GM19438 (cell line): ENCODE data around the gene GNB1.

ENCODE experiments used
- ATAC-seq: cut with Tn5 transposase; IDR thresholded peaks from one replicate; pipeline ENCODE4 v1.9.1; 2021; ENCODE audit warnings: low read depth; ENCODE audit not compliant: unreplicated experiment

GNB1 gene

GRCh38 chr1:1832820-1833219 lies 58.1 kb downstream of the GNB1 start:
- no peak for ATAC-seq

GRCh38 chr1:1832166-1832565 lies 58.7 kb downstream of the GNB1 start:
- ATAC-seq: no peak

- ATAC-seq: no peak
These were observed 63.6 kb downstream of the GNB1 start for GRCh38 chr1:1827089-1827848.

GRCh38 chr1:1826356-1827088 lies 64.4 kb downstream of the GNB1 start:
- ATAC-seq: no peak

GRCh38 chr1:1825217-1825616 lies 65.7 kb downstream of the GNB1 start:
- no peak for ATAC-seq

- ATAC-seq: no peak
These were observed 71.1 kb downstream of the GNB1 start for GRCh38 chr1:1819762-1820161.

GRCh38 chr1:1817221-1817620 lies 73.7 kb downstream of the GNB1 start:
- ATAC-seq: no peak

- no peak for ATAC-seq
These were observed 75.1 kb downstream of the GNB1 start for GRCh38 chr1:1815606-1816281.

- ATAC-seq: no peak
These were observed 81.4 kb downstream of the GNB1 start for GRCh38 chr1:1809489-1809888.

- ATAC-seq: no peak
These were observed 82.7 kb downstream of the GNB1 start for GRCh38 chr1:1808206-1808605.

GRCh38 chr1:1806890-1807289 lies 84.0 kb downstream of the GNB1 start:
- no peak for ATAC-seq

- ATAC-seq: no peak
These were observed 86.6 kb downstream of the GNB1 start for GRCh38 chr1:1804301-1804700.

- no peak for ATAC-seq
These were observed 88.0 kb downstream of the GNB1 start for GRCh38 chr1:1802871-1803270.

GRCh38 chr1:1799716-1800115 lies 91.2 kb downstream of the GNB1 start:
- ATAC-seq: peak; percentile 84

- ATAC-seq: no peak
These were observed 93.1 kb downstream of the GNB1 start for GRCh38 chr1:1797731-1798341.

- no peak for ATAC-seq
These were observed 94.4 kb downstream of the GNB1 start for GRCh38 chr1:1796466-1796865.

- ATAC-seq: no peak
These were observed 95.9 kb downstream of the GNB1 start for GRCh38 chr1:1794999-1795398.

GRCh38 chr1:1793481-1794244 lies 97.2 kb downstream of the GNB1 start:
- no peak for ATAC-seq

- no peak for ATAC-seq
These were observed 102.0 kb downstream of the GNB1 start for GRCh38 chr1:1788646-1789431.

- ATAC-seq: no peak
These were observed 102.8 kb downstream of the GNB1 start for GRCh38 chr1:1788136-1788535.
